Epithelial cell of esophagus (primary cell): ENCODE results near the gene NCDN.
A peak's percentile ranks its signal among the peaks of the same experiment; 100 is the strongest.

Source experiments
- DNase-seq: peaks from one replicate; pipeline ENCODE4 v3.0.0; 2010; ENCODE audit warnings: low read depth
- H3K4me3 ChIP-seq: 2 replicates; pipeline ENCODE4 v1.5.1; 2011; ENCODE audit warnings: mild to moderate bottlenecking, low read length, control low read depth
- CTCF ChIP-seq: IDR thresholded peaks from 2 replicates; pipeline ENCODE4 v1.5.1; 2011; ENCODE audit warnings: low read depth, mild to moderate bottlenecking, low read length, control low read depth, inconsistent platforms; ENCODE audit not compliant: insufficient read depth; ENCODE audit errors: missing control alignments

NCDN gene

GRCh38 chr1:35554266-35555211, 3.1 kb upstream of the NCDN start:
- H3K4me3 ChIP-seq, result peak overlapping the region; percentile 14
- TF ChIP-seq CTCF, result no peak
- DNase-seq, result no peak

GRCh38 chr1:35555212-35555584, 2.4 kb upstream of the NCDN start:
- no peak for TF ChIP-seq CTCF
- no peak for DNase-seq
- H3K4me3 ChIP-seq, result peak overlapping the region; percentile 22

GRCh38 chr1:35555601-35556477, 1.8 kb upstream of the NCDN start:
- peak; percentile 98 for DNase-seq
- H3K4me3 ChIP-seq, result peak overlapping the region; percentile 92
- TF ChIP-seq CTCF, result no peak

DNA sequence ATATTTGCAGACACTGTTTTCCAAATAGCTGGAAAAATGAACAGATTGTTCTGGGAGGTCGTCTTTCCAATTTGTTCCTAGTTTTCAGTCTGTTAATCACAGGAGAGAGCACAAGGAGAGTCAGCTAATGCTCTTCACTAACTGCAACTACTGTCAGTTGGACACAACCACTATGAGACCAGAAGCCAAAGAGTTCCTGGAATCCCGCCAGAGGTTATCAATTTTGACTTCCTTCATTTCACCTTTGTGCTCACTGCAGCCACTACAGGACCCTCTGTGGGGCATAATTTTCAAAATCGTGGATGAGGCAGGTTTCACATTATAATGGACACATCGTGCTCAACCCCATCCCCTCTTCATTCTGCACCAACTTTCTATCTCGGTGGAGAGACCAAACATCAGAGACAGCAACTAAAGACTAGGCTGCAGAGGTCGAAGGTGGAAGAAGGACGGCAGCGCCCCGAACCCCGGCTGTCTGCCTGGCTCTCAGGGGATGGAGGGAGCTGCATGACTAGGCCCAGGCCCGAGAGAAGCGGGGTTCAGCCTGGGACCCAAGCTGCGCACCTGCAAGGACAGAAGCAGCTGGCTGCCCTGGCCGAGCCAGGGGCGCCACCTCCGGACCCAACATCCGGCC, 998 bp upstream of the NCDN start:
- peak overlapping the region; percentile 92 for H3K4me3 ChIP-seq
- TF ChIP-seq CTCF, result no peak
- no peak for DNase-seq

DNA sequence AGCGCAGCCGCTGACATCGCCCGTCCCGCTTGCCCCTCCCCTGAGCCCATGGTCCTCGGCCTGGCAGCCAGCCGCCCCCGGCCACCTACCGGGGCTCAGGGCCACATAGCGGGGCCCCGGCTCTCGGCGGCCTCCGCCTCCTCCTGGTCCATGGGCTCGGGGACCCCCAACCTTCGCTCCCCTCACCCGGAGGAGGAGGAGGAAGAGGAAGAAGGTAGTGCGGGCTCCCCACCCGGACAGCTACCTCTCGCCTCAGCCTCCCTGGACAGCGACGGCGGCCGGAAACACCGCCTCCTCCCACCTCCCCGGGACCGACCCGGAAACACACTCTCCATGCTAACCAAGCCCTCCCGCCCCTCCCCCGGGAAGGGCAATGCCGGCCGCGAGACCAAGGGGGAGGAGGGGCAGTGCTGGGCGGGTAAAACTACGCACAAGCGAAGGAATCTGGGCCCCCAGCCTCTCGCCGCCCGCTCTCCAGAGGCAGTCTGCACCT, 435 bp upstream of the NCDN start, which contains the start of gene KIAA0319L:
Gene KIAA0319L (minus strand): TSS at position 286 of the 493 bp plus-strand sequence. CDS start 2,912 bp downstream, outside the sequence.
- peak within 1 kb of the TSS; percentile 92 for H3K4me3 ChIP-seq
- DNase-seq, result peak; percentile 84
- TF ChIP-seq CTCF, result no peak

DNA sequence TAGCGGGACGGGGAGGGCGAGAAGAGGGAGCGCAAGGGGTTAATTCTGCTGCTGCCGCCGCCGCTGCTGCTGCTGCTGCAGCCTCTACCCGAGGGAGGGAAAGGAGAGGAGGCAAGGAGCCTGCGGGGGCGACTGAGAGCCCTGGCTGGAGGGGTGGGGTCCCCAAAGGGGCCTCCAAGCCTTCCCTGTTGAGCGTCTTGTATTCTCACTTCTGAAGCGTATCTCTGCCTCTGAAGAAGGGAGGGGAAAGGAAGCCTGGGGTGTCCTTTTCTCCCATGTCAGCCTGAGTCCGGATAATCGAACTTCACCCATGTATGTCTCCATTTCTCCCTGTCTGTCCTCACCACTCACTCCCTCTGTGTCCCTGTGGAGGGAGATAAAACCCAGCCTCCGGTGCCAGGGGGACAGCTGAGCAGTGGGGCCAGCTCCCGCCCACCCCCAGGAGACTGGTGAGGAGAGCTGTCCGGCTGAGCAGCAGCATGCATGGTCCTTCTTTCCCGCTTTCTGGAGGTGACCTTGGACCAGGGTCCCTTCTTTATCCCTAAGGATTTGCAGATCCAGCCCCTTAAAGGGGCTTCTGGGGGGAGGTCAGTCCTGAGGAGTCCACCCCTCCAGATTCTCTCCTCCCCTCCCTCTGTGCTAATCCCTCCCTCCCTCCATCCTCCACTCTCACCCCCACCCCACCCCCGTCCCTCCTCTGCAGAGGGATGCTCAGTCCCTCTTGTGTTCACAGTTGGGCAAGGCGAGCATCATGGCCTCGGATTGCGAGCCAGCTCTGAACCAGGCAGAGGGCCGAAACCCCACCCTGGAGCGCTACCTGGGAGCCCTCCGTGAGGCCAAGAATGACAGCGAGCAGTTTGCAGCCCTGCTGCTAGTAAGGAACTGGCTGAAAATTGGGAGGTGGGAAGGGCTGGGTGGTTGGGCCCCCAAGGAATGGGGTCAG, 1.0 kb downstream of the NCDN start:
- no peak for TF ChIP-seq CTCF
- no peak for DNase-seq
- H3K4me3 ChIP-seq, result peak overlapping the region; percentile 92
